NCI-H187 (cell line): Measurements from ENCODE around the gene ITGB4.
A peak's percentile ranks its signal among the peaks of the same experiment; 100 is the strongest.
"Not testable (repeated sequence)": the region's sequence is repeated elsewhere in the genome, so short reads cannot be mapped to it uniquely, and the experiment has no call there.

Experiments
- DNase-seq, 2 experiments: peaks; one replicate each; lab custom pipeline; 2025; lab: John Stamatoyannopoulos, UW

Gene ITGB4

DNA sequence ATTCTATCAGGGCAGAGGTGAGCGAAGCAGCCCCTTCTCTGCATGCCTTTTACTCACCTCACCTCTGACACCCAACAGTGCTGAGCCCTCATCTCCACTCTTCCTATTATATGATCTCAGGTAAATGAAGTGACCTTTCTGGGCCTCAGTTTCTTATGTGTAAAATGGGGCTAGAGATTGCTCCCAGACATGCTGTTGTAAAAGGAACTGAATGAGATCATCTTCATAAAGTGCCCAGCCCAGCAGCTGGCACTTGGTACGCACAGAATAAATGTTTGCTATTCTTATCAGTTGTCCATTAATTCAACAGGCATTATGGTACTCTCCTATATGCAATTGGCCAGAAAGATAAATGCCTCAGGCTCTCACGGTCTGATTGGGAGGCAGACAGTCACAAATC is 48.3 kb downstream of the ITGB4 start:
- no peak for DNase-seq

DNA sequence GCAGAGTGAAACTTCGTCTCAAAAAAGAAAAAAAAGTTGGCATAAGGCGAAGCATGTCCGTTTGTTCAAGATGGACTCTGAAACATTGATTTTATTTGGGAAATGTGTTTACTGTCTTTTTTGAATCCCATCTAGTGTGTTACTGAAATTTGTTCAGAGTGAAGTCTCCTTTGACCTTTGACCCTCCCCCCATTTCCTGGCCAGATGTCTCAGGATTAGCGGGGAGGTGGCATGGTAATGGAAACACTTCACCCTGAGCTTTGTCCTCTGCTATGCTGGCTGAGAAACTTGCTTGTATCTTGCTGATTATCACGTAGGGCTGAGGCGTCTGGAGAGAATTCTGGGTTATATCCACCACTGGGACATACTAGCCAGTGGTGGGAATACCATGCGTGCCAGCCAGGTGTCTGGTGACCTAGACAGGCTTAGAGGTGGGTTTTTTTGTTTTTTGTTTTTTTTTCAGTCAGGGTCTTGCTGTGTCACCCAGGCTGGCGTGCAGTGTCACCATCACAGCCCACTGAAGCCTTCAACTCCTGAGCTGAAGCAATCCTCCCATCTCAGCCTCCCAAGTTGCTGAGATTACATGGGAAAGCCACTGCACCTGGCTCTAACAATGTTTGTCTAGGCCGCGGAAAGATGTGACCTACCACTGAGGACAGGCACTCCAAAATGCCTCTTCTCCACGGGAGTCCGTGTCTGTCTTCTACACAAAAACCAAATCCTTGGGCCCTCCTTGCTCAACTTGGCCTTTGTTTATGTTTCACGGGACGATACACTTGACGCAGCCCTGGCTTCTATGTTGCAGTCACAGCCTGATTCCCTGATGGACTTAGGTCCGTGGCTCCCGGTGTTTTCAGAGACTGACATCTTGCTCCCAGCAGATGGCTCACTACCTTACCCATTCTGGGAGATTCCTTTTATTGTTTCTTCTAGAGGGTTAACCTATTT is 50.3 kb downstream of the ITGB4 start:
- DNase-seq: no peak

DNA sequence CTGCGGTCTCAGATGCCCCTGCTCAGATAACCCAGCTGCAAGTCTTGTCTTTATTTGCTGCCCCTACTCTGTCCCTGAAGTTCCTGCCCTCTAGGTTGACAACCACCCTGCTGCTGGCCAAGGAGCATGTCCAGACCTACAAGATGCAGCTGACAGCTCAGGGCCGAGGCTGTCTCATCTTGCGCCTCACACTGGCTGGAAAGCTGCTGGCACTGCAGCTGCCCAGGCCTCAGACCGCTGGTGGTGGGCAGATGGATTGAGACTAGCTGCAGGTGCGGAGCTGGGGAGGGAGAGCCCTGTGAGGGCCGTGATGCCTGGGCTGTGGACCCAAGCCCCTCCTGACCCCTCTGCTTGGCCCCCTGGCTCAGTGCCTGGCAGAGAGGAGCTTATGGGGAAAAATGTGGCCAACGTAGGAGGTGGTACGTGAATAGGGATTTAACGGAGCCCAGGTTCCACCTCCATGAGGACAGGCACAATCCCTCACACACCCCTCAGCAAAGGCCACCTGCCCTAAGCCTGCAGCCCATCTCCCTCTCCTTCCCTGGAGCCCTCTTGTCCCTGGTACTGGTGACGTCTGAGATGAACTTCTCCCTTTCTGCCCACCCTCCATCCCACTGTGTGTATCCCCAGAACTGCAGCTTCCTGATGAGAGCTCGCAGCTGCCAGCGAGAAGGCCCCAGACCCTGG is 52.0 kb downstream of the ITGB4 start:
- no peak for DNase-seq

DNA sequence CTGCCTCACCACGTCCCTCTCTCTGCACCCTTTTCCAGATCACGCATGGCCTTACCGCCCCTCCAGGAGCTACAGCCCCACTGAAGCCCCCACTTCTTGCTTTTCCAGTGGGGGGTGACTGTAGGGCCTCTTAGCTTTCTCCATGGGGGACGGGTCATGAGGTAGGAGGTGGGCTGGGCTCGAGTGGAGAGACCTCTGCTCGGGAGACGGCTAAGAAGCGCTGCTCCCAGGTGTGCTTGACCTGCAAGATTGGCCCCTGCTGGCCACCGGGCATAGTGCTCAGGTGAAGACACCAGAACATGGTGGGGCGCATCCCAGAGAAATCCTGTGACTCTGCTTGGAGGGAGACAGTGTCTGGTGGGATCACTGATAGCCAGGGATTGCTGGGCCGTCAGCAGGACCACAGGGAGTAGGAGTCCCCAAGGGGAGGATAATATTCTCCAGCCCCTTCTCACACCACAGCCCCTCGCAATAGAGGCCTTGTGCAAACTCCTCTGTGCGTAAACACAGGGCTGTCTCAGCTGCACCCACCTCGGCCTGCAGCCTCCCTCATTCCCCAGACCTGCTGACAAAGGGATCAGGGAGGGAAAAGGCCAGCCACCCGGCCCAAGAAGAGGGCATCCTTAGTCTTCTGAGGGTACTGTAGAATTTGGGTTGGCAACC is 52.7 kb downstream of the ITGB4 start:
- no peak for DNase-seq

DNA sequence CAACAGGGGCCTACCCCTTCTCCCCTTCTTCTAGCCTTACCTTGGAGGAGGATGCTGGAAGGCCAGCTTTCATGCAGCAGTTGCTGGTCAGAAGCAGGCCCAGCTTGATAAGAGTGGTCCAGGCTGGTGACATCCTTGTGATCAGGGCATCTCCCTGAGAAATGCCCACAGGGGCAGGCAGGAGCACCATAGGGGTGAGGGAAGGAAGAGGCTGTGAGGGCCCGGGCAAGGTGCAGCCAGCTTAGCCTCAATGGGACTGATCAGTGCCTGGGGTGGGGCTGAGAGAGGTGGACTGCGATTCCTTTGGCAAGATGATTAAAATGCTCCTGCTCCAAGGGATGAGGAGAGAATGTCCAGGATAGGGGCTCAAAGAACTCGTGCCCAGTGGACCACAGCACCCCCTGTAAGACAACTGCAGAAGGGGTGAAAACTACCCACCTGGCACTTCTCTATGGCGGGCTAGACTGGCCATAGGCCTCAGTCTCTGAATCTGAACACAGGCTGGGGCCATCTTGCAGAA is 53.3 kb downstream of the ITGB4 start:
- no peak for DNase-seq

DNA sequence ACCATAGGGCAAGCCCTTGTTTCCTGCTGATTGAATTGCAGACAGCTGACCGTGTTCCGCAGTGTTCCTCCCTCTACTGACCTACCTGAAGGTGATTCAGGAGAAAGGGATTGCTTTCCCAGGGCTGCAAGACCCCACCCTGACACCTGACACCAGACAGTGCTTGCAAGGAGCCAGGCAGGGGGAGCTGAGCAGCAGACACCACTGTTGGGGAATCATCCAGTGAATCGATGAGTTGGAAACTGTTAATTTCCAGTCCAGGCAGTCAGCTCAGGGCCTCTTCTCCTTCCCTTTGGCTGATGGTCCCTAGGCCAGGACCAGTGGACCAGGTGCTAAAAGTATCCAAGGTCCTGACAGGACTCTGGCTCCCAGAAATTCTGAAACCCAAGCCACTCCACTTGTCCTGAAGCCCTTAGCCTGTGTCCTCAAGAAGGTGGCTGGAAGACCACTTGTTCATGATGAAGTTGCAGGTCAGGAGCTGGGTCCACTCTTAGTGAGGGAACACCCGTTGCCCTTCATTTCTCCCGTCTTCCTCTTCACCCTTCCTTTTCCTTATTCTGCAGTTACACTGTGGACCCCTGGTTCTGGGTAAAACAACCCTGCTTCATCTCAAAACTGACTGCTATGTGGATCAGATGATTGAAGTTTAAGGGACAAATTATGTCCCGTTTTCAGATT is 53.9 kb downstream of the ITGB4 start:
- peak in 1 of 2 experiments; percentile 16 for DNase-seq

DNA sequence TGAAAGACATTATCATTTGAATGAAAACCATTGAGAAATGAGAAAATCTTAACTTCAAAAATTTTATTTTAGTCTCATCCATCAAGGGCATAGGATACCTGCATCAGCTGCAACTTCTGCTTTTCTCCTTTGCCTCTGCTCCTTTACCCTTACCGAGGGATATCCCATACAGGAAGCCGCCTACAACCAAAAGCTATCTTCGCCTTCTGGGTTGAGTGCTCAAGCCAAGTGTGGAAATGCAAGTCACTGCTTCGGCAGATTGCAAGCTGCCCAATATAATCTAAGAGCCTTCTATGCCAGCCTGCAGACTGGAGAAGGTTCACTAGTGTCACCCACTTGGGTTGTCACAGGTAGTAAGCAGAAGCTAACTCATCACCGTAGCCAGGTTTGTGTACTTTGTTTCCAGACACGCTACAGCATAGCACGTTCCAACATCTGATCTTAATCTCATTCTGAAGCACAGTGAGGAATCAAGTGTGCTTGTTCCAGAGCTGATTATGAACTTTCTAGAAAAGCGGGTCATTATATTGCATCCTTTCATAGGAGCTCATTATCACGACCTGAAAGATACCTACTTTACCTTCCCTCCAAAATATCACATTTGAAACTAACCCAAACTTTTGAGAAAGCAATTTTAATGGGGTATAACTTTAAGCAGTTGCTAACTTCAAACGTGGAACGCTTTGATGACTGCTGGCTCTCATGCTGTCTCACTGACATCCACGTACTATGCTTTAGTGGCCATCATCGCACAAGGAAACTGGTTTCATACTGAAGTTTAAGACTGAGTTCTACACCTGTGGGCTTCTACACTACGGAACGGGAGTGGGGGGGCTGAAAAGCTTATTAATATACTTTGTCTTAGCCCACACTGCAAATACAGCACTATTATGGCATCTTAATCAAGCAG is 55.4 kb downstream of the ITGB4 start:
- DNase-seq: no peak

DNA sequence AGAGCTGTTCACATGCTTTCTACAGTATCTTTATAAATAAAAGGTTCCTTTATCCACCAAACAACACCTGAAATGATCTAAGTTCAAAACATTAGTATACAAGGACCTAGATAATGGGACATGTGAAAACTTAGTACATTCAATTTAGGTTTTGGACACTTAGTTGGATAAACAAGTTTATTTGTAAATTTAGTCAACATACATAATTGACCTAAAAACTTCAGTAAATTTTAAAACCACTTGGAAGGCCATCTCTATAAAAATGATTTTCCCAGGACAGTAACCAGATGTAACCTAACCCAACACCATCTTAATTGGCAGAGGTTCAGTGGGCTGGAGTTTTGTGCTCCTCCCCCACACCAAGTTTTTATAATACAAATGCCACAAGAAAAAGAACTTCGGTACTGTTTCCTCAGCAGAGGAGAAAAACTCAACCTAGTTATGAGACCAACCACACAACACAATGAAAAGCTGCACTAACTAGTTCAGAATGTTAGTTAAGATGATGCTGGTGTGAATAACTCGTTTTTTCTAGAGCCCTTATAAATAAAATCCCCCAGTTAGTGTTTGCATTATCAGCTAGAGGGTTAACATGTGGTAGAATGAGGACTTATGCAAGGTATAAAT is 56.1 kb downstream of the ITGB4 start:
- DNase-seq: no peak

DNA sequence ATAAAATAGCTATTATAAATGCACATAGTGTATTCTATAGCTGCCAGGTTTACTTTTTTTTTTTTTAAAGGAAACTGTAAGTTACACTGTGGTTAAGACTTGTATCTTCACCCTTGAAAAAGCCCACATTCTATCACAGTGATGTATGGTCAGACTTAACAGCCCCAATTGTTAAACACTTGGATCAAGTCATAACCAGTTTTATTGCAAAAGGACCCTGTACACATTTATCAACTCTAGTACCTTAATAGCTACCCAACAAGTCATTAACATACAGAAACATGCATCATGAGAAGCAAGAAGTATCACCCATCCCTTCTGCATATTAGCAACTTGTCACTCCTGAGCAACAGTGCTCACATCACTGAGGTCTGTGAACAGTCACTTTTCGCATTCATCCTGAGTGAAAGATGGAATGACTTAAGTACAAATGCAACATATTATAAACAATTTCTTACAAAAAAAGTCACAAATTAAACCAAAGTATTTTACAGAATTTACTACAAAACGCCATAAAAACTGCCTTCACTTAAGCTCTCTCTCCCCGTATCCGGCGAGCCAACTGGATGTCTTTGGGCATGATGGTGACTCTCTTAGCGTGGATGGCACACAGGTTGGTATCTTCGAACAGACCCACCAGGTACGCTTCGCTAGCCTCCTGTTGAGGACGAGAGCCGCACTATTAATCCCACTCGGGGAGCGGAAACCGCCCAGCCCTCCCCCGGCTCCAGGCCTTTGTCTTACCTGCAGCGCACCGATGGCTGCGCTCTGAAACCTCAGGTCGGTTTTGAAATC is 57.0 kb downstream of the ITGB4 start:
- DNase-seq: not testable (repeated sequence)

DNA sequence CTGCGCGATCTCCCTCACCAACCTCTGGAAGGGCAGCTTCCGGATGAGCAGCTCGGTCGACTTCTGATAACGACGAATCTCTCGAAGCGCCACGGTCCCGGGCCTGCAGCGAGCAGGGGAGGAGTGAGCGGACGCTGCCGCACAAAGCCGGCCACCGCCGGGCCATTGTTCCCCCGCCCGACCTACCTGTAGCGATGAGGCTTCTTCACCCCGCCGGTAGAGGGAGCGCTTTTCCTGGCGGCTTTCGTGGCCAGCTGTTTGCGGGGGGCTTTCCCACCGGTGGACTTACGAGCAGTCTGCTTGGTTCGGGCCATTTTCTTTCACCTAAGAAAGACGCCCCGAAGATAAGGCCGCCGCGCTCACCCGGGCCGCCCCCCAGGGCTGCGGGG is 57.6 kb downstream of the ITGB4 start:
- peak in 1 of 2 experiments; percentile 22 for DNase-seq

DNA sequence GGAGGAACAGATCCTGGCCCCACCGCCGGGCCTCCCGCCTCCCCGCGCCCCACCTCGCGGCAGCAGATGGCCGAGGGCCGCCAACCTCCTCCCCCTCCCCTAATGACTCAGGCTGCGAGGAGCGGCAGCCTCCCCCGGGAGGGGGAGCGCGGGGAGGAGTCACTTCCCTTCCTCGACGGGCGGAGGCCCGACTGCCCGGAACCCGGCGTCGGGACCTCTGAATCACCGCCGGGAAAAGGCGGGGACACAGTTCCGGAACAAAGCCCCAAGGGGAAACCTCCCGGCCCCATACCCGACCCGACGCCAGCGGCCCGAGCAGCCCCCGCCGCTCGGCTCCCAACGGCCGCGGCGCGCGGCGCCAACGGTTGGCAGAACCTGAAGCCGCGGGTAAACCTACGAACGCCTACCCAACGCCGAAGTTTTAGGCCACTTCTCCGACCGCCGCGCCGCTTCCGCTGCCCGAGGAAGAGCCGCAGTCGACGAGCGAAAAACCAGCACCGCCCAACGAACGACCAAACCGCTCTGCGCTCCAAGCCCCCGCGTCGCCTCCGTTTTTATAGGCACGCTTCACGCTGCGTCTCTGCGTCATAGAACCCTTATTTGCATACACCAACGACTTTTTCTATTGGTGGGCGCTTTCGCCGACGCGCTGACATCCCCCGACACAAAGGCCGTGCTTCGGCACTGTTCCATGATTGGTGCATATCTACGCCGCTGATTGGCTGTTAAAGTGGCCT is 58.2 kb downstream of the ITGB4 start:
- DNase-seq: peak; percentile 95 to 96

DNA sequence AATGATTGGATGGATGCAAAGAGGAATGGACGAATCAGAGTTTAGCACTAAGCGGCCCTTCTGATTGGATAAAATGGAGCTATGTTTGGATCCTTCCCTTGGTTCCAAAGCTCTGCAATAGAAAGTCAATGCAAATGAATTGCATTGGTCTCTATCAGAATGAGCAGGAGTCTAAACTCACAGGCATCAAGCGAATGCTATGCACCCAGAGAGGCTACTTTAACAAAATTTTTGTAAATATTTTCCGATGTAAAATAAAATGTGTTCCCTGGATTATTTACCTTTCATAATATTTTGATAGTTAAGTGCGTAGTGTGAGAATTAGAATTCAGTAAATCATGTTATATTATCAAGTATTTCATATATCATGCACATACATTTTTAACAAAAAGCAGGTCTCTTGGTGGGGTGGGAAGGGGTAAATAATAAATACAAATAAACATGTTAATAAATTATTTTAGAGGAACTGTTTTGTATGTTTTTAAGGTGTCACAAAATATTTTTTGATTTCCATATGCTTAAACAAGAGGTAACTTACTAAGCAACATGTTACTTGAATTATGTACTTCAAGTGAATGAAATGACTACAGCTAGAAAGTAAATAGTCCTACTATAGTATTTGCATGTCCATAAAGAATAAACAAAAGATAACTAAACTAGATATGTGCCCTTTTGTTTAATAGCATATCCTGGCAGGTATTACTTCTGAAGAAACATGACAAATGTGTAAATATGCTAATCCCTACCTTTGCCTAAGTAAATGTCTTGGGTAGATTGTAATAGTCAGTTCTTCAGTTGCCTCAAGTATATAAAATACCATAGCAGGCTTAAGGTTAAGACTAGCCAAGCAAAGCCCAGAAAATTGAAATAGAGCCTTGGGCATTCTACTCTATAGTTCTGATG is 59.0 kb downstream of the ITGB4 start:
- DNase-seq: no peak

DNA sequence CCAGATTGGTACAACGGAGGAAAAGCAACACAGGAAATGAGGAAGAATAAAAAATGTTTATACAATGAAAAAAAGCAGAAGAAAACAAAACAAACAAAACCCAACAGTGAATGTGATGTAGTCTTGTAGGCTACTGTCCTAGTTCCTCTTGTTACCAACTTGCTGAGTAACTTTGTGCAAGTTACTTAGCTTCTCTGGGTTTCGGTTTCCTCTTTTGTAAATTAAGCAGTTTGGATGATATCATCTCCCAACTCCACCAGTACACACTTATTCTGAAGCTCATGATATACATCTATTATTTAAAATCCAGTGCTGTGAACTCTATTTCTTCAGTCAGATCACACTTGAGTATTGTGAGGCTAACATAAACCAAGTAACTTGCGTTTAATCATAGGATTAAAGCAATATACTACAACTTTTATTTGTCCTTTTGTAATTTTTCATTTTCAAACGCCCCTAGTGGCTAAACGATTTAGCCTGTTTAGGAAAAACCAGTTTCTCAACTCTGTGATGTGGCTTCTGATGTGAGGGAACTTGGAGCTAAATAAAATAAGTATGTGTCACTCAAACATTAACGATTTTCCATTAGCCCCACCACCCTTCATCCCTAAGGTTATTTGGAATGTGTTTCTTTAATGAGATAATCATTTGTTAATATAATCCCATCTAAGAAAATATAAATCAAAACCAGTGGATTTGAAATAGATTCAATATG is 62.0 kb downstream of the ITGB4 start:
- DNase-seq: no peak

DNA sequence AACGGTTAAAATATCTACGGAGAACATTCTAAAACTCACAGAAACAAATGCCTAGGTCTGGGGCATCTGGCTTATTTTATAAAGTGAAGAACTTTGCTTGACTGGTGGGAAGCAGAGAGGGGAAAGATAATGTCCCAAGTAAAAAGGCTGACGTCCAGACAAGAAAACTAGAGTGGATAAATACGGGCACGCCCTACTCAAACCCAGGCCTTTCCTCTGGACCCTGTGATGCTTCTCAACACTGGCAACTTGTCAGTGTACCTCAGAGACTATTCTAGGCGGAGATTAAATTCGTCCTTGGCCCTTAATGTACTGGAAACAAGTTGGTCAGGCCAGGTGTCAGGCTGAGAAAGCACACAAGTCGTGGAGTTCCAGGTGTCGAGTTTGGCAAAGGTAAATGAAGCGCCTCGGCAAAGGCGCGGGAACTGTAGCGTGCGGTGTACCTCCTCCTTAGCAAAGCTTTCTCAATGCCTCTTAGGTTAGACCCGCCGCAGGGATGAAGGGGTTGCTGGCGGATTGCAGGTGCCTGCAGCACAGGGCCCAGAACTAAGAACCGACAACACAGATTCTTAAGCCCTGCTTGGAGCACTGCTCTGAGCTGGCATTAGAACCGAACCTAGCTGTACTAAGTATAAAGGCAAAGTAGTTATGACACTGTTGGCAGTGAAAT is 62.7 kb downstream of the ITGB4 start:
- DNase-seq: no peak

DNA sequence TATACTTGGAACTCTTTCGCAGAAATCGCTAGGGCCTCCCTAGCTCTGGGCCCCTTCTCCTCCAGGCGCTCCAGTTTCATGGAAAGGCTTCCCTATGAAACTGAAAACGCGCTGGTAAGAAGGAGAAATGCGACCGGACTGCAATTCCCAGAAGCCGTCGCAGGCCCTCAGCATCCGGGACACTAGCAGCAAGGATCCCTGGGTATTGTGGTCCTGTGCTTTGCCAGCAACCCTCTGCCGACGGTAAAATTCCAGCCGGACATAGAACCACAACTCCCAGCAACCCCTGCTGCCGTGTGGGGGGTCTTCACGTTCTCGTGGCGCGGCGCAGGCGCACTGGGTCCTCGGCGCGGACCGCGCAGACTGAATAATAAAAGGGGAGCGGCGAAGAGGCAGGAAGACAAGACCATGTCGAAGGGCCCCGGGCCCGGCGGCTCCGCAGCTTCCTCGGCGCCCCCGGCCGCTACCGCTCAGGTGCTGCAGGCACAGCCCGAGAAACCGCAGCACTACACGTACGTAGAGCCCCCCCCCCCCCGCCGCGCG is 63.3 kb downstream of the ITGB4 start, which contains the start of gene UNK:
UNK (plus strand) TSS at position 334 of the 543 bp plus-strand sequence; CDS start at position 409, 75 bp downstream.
- peak; percentile 88 to 95 for DNase-seq
